Amniotic stem cell (primary cell): ENCODE measurements around the gene NXT1.

ENCODE experiments used
- DNase-seq: peaks from one replicate; lab custom pipeline; 2025; lab: John Stamatoyannopoulos, UW

Gene NXT1

DNA sequence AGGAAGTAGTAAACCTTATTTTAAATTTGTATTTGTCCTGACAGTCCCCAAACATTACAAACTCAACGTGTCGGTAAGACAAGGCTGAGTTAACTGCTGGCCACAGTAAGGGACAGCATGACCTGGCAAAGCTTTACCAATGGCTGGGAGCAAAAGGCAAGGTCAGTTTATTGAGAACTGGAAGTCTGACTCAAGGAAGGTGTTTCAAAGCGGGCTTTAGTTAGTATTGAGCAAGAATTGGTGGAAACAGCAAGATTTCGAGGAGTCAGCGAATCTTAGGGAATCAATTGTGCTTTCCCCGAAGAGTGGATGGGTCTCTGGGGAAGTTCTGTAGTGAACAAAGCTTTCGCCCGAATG, 10.5 kb downstream of the NXT1 start:
- no peak for DNase-seq

DNA sequence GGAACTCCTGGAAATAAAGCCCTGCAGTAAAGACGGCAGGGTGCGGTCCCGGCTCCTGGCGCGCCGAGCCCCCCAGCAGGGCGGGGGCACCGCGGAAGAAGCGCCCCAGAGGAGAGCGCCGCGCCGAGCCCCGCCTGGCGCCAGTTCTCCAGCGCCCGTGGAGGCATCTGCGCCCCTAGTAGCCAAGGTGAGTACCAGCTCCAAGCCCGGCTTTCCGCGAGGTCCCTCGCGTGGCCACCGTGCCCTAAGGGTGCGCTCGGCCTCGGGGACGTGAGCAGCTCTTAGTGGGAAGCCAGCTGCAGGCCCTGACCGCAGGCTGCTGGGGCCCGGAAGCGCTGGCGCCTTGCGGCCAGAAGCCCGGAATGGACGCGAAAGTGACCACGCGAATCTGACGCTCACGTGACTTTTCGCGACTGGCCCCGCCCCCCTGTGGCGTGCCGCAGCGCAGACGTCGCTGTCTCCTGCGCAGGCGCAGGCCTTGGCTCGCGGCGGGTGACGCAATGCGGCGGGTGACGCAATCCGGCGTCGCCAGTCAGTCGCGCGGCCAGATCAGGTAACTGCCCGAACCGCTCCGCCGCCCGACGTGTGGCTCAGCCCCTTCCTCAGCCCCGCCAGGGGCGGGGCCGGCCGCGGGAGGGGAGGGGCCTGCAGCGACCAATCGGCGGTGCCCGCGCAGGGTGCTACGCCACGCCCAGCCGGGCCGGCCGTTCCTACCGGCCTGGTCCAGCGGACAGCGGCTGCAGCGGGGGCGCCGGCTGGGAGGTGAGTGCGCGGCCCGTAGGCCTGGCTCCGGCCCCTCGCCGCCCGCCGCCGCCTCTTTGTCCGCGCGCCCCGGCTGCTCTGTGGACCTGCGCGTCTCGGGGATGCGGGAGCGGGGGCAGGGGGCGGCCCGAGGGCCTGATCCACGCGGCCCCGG, 11.1 kb downstream of the NXT1 start, which contains the start of gene GZF1:
Gene GZF1 (plus strand): TSS at position 707 of the 916 bp plus-strand sequence. CDS start 2,202 bp downstream, outside the sequence.
- peak; percentile 95 for DNase-seq

DNA sequence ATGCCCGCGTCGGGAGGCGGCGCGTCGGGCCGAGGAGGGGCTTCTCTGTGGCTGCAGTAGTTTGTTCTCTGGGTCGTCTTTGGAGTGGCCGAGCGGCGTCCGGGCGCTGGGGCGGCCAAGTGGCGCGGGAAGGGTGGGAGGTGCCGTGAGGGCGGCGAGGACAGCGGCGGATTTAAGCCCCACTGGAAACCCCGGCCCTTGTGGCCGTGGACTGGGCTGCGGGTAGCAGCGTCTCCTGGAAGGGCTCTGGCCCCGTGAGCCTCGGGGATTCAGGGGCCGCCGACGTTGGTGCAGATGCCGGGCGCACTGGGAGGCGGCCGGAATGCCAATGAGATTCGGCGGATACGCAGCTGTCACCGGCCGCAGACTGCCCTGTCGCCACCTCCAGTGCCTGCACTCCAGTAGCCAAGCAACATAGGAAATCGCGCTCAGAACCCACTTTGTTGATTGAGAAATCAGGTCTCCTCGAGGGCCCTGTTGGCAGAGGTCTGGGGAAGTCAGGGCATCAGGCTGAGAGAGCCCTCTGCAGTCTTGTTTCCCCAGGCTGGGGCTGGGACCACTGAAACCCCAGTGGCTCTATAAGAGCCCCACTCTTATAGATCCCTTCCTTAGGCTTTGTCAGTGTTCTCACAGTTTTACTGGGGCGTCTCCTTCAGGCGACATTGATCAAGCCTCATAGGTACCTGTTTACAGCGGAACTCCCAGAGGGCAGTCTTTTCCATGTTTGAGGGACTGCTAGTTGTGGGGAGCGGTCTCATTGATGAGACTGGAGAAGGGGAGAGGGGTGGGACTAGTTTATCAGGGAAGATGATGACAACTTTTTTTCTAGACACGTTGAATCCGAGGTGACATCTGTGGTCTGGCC, 12.0 kb downstream of the NXT1 start:
- DNase-seq, result peak; percentile 19

DNA sequence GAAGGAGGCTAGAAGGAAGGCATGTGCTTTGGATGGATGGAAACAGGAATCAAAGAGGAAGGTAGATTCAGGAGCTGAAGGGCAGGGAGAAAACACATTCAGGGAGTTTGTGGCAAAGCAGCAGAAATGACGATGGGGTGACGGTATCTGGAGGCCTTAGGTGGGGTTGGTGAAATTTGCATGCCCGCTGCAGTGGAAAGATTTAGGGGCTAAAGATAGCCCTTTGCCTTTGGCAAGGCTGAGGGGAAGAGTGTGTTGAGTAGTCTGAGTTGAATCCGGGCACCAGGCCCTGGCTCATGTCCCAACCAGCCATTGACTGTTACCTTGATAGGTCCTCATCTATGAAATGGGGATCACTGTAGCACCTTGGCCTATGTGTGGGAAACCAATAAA, 12.7 kb downstream of the NXT1 start:
- DNase-seq, result no peak

DNA sequence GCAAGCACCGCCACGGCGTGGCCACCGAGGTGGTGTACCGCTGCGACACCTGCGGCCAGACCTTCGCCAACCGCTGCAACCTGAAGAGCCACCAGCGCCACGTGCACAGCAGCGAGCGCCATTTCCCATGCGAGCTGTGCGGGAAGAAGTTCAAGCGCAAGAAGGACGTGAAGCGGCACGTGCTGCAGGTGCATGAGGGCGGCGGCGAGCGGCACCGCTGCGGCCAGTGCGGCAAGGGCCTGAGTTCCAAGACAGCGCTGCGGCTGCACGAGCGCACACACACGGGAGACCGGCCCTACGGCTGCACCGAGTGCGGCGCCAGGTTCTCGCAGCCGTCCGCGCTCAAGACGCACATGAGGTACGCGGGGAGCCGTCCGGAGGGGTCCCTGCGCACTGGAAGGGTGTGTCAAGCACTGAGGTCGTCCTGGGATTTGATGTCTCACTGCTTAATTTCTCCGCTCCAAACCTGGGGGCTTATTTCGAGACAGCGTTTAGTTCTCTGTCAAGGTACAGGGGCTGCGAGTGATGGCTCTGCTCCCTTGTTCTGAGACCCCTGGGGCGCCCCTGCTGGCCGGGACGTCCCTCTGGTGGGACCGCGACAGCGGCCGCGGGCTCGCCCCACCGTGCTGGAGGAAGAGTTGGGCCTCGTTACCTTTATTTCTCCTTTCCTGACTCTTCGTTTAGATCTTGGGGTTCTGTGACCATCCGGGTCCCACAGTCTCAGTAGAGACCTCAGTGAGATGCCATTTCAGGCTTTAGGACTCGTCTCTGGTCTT, 15.0 kb downstream of the NXT1 start:
- no peak for DNase-seq

DNA sequence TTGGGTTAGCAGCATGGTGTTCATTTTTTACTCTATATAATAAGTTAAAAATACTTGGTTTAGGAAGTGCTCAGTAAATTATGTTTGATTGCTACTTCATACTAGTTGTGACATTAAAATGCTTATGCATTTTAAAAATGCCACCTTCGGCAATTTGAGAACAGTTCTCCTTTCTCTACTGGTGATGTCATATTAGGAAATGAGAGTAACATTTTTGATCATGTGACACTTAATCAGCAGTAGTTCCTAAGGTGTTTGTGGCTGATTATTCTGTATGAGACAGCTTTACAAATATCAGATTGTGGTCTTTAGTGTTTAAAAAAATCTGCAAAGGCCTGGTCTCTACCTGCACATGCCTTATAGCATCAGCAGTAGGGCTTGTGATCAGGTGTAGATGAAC, 15.8 kb downstream of the NXT1 start:
- no peak for DNase-seq

DNA sequence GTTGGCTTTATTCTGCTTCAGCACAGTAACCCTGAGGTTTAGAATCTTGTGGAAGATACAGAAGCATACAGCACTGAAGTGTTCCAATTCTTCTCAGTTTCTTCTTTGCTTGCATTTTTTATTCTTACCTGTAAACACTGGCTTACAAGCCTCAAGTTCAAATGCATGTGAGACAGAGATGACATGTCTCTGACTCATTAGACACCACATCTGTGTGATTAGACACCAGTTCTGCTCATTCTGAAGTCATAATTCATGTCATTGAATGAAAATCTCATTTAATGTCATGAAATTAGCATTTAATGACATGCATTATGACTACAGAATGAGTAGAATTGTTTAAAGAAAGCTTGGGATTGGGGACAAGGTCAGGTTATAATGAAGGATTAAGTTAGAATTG, 17.2 kb downstream of the NXT1 start:
- no peak for DNase-seq

DNA sequence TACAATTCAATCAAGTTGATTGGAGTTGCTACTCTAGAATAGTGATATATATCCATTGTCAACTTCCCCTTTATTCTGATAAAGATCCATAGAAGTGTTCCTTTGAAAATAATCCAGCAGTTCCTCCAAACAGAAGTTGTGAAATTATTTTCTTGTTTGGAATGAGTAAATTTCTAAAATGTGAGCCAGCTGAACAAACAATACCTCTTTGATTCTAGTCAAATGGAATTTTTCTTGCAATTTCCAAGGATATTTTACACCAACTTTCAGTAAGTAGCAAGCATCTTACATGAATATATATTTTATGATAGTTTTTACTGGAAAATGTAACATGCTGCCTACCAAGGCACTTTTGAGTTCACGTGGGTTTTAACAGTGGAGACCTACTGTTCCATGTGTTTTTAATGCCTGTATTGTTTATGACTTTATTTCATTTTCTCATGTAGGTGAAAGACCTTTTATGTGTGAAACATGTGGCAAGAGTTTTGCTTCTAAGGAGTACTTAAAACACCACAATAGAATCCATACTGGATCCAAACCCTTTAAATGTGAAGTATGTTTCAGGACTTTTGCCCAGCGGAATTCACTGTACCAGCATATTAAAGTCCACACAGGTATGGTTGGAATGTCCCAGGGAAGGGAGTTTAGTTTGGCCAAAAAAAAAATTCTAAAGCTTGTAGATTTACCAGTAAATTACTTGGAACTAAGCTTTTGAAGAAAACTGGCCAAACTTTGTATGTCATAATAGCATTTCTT, 17.9 kb downstream of the NXT1 start:
- DNase-seq, result peak; percentile 13

DNA sequence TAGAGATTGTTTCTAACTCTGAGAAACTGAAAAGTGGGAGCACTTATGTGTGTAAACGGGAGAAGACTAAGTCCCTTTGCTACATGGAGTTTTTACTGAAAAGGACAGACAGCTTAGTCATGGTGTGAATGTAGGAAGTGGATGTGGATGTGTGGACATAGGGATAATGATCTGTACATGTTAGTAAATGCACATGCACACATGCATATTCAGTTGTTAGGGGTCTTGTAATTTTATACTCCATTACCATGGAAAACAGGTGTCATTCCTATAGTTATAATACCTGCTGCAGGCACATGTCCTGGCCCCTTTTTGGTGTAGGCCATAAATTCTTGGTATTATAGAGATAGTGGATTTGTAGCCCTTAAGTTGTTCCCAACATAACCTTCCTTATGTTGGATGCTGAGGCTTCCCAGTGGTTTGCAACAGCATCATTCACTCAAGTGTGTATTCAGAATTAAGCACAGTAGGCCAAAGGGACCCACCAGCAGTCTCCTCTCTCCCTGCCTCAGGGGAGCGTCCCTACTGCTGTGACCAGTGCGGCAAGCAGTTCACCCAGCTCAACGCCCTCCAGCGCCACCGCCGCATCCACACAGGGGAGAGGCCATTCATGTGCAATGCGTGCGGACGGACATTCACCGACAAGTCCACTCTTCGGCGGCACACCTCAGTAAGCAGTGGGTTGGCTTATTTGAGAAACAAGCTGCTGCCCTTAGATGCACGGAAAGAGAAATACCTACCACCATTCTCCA, 18.7 kb downstream of the NXT1 start:
- no peak for DNase-seq

DNA sequence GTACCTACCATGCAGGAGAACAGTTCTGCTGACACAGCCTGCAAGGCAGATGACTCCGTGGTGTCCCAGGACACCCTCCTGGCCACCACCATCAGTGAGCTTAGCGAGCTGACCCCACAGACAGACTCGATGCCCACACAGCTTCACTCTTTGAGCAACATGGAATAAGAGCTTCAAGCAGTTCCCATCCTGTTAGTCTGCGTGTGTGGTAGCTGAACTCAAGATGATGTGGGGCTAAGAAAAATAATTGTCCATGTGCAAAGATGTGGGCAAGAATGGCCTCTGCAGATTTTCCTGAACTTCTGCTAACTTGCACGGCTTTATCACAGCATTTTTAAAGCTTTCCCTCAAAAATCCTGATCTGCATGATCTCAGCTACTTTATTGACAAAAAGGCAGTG, 19.7 kb downstream of the NXT1 start:
- DNase-seq, result no peak

DNA sequence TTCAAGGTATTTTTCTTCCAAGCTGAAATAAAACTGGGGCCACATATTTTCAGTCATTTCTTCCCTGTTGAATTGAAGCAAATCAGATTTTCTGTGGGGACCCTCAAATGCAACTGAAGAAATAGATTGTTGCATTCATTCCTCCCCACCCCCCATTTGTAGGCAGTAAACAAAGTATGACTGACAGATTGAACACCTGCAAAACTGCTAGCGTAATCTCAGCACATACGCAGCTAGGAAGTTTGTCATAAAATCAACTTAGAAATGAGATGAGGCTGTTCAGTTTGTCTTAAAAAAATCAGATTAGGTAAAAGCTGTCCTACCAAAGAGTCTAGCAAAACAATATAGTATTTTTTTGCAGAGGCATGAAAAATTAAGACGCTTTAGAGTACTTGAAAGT, 20.3 kb downstream of the NXT1 start:
- no peak for DNase-seq

DNA sequence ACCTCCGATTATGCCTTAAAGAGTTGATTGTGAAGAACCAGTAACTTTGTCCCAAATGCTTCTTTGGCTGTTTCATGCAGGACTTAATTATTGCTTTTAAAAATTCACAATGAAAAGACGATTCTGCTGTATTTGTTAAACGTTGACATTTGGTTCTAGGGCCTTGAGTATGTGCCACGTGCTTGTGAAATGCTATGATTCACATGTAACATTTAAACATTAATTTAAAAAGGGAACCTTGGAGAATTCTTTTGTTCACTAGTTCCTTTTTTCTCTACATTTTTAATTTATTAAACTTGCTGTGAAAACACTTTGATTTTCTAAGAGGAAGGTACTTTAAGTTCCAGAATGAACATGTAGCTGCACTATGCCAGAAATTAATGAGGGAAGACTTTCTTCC, 20.9 kb downstream of the NXT1 start:
- DNase-seq, result no peak

DNA sequence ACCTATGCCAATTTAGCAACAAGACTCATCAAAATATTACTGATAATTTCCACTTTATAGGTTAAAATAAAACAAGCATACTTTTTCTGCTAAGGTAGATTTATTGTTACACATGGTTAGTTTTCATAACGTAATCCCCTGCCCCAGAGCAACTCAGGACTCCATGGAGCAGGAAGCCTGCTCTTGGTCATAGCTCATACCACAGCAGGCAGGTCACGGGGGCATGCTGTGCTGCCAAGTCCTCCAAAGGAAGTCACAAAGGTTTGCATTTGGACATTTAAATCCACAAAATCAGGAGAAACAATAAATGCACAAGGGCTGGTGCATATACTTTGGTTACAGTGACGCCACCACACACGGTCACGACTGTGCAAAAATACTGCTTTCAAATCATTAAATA, 23.9 kb downstream of the NXT1 start:
- no peak for DNase-seq

DNA sequence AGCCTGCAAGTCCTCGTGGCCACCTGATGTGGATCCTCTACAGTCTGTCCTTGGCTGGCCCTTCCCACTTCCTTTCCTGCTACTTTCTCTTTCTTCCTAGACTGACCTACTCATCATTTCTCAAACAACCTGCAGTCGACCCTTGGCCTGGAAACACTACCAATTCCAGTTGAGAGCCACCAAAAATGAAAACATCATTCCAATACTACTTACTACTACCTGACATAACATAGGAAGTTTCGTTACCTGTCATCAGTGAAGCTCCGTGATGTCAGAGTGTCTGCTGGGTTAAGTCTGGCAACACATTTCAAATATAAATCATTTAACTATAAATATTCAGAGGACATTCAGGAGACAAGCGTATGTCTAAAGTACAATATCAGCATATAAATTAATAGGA, 25.2 kb downstream of the NXT1 start:
- DNase-seq, result no peak

DNA sequence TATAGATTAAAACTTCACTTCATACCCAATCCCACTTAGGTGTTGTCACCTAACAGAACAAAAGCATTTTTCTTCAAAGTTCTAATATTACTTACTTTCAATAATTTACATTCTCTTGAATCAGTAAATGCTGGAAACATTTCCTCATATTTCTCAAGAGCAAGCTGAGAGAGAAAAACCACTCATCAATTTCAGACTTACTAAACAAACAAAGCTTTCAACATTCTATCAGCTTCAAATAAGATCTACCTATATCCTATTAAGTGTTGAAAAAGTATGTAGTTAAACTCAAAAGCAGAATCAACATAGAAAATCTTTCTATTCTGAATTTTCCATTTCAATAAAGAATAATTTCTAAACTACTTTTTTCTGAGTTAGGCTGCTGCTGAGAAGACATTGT, 29.2 kb downstream of the NXT1 start:
- DNase-seq, result no peak

DNA sequence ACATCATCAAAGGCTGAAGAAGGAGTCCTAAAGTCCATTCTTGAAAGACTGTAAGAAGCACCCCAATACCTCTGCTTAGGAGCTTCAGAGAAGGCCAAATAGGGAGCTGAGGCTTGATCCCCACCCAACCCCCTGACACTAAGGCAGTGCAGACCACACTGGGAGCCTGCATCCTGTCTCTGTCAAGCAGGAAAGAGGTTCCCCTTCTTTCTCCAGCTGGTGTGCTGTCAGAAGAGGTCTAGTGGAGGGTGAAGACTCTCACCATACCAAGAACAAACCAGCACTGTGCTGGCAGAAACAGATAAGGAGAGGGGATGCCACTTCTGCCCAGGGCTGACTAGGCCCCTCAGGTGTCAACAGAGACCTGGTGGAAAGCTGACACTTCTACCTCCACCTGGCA, 31.3 kb downstream of the NXT1 start:
- no peak for DNase-seq

DNA sequence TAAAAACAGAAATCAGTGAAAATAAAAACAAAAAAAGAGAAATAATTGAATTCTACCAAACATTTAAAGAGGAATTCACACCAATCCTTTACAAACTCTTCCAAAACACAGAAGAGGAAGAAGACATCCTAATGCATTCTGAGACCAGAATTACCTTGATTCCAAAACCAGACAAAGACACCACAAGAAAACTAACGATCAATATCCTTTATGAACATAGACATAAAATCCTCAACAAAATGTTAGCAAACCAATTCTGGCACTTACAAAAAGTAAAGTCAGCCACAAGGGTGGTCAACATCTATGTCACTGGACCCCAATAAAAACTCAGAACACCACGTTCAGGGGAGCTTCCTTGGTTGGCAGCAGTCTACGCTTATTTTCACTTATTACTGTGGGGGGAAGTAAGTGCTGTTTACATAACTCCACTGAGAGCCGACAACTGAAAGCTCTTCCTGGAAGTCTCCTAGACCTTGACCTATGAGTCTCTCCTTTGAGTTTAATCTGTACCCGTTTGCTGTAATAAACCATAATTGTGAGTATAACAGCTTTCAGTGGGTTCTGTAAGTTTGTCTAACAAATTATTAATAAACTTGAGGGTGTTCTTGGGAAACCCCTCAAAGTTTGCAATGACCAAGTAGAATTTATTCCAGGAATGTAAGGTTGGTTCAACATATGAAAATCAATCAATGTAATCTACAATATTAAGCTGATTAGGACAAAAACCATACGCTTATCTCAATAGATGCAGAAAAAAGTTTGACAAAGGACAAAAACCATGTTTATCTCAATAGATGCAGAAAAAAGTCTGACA, 35.9 kb downstream of the NXT1 start:
- no peak for DNase-seq

DNA sequence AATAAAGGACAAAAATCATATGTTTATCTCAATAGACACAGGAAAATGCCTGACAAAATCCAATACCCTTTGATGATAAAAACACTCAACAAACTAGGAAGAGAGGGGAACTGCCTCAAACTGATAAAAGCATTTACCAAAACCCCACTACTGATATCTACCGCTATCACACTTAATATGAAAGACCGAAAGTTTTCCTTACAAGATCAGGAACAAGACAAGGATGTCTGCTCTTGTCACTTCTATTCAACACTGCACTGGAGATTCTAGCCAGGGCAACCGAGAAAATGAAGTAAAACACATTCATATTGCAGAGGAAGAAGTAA, 36.5 kb downstream of the NXT1 start:
- DNase-seq, result no peak

DNA sequence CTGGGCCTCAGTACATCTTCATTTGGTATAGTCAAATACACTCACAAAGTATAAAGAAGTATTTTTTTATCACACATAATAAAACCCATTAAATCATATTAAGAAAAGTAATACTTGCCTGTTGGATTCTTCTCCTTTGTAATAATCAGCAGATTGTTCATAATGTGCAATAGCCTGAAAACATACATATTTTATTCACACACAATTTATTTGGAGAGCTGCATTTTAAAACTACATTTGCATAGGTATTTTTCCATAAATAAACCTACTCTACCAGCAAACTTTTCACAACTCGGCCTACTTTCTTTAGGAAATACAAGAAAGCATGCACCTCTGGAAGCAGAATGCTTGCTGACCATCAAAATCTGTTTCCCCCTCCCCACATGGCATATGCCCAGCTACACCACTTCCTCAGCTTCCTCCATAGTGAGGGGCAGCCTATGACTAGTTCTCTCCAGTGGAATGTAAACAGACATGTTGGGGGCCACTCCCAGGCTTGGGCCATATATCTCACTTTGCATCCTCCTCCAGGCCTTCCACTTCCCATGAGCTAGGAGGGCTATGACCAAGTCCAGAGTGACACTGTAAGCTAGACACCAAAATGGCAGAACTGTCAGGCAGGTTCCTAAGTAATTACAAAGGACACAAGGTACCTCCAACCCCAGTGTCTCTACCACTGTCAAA, 39.6 kb downstream of the NXT1 start:
- DNase-seq, result no peak
